ENCODE measurements around the gene ACTN1.

ACTN1 gene

DNA sequence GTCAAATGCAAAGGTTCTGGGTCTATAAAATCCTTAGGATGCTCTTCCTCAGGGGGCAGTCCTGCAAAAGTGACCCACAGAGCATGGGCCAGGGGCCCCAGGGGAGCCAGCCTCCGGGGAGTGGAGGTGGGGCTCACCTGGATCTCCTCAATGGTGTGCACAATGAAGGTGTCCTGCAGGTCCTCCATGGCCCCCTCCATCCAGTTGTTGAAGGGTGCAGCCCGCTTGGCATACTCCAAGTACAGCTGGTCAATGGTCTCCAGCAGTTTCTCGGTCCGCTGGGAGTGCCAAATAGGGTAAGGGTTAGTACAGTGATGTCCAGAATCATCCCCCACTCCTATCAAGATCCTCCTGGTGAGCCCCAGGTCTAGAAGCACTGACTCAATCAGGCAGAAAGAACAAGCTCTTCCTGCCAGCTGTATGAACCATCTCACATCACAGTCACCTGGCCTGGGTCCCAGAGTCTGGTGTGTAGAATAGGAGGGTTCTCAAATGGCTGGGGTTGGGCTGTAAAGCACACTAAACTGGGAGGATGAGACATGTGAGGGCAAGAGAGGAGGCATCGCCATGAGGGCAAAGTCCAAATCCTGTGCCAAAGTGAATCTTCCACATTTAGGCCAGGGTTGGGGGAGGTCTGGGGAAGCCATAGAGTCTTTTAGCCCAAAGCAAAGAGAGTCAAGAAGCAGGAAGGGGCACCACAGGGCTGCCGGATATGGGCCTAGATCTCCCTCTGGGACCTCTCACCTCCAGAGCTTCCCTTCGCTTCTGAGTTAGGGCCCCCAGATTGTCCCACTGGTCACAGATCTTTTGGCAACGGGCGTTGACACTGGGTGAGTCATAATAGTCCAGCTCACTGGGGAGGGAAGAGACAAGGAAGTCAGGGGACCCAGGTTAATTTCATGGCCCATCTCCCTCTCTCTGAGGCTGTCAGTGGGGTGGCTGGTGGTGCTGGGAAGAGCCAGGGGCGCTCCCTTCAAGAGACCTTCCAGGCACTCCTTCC is 94.8 kb downstream of the ACTN1 start:
- no peak for DNase-seq

DNA sequence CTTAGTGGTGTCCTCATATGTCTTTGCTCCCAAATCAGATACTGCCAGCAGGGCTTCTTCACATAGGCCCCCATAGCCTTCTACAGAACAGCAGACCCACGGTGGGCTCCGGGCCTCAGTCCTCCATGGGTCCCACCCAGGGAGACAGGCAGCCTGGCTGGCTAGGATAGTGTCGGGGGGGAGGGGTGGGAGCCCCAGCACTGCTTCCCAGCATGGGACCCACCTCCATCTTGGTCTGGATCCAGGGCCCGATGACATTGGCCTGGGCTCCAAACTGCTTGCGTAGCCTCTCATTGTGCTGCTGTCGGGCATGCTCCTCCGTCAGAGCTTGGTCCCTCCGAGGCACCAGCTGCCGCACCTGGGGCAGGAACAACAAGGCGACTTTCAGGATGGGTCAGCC is 96.9 kb downstream of the ACTN1 start:
- no peak for DNase-seq

DNA sequence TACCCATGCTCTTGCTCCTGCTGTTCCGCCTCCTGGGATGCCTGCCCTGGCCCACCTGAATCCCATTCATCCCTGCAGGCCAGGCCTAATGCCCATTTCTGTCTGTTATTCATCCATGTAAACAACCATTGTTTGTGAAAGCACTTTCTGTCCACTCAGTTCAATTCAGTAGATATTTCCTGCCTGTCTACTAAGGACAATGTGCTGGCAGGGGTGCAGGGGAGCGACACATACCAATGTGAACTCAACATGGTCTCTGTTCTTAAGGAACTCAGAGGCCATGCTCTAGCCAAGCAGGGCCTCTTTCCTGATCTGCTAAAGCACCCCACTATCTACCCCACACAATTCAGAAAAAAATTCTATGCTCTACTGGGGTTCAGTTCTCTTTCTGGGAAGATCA is 97.7 kb downstream of the ACTN1 start:
- no peak for DNase-seq

DNA sequence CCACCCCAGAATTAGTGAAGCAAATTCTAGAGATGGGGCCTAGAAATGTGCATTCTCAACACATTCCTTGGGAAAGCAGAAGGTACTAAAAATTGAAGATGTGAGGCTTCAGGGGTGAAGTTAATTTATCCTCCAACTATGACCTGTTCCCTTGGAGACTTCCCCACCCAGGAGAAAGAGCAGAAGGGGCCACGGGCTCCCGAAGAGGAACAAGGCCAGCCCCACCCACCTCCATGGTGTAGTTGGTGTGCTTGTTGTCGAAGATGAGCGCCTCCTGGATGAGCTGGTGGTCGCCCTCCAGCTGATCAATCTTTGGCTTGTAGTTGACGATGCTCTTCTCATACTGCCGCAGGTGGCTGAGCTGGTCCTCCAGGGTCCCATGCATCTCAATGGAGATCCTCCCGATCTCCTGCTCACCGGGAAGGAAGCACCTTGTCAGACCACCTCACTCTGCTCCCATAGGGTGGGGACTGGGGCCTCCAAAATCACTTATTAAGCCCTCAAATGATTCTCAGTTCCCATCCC is 98.5 kb downstream of the ACTN1 start:
- no peak for DNase-seq

DNA sequence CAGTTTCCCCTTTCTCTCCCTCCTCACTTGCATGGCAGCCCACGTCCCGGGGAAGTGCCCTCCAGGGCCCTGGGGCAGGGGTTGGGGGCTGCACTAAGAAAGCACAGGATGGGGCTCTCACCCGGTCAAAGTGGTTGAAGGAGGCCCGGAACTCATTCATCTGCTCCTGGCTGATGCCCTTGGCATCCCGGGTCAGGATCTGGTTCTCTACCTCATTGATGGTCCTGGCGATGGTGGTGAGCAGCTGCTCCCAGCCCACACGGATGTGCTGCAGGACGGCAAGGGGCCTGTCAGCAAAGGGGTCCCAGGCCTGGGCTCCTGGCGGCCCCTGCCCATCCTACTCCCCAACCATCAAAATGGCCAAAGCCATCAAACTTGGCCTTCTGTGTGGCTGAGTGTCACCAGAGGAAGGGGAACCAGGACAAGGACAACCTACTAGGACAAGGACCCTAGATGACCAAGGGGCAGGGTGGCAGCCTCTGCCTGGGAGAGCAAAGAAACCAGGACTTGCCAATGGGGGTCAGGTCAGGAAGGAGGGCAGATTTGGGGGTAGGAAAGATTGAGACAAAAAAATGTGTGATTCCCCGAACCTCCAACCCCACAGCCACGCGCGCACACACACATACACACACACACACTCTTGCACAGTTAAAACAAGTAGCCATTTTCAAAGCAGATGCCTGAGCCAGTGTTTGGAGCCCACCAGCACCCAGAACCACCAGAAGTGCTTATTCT is 99.1 kb downstream of the ACTN1 start:
- DNase-seq = no peak

DNA sequence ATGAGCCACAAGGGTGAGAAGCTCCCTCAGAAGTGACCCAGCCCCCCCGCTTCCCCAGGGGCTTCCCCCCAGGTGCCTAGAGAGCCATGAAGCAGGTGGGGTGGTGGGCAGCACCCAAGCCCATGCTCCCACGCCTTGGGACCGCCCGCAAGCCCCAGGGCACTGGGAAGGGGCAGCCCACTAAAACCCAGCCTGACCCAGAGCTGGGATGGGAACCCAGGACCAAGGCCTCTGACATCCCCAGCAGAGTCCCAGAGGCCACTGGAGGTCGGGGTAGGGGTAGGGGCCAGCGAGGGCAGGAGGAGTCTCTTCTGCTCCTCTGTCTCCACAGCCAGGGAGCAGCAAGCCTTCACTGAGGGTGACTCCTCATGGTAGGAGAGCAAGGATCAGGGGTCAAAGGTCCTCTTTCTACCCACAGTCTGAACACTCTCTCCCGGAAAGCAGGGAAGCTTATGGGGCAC is 99.8 kb downstream of the ACTN1 start:
- no peak for DNase-seq

DNA sequence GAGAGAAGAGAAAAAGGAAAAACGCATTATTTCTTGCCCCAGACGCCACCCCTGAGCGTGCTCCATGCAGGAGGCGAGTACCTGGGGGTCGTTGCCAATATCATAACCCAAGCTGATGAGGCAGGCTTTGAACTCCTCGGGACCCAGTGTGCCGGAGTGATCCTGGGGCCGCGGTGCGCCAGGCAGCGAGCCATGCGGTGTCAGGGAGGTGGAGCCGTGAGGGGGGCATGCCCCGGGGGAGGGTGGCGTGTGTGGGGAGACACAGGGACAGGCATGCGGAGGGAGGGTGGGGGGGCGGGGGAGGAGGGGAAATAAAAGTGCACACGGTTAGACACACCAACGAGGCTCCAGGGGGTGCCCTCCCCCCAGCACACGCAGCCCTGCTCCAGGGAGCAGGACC is 100.2 kb downstream of the ACTN1 start:
- no peak for DNase-seq

DNA sequence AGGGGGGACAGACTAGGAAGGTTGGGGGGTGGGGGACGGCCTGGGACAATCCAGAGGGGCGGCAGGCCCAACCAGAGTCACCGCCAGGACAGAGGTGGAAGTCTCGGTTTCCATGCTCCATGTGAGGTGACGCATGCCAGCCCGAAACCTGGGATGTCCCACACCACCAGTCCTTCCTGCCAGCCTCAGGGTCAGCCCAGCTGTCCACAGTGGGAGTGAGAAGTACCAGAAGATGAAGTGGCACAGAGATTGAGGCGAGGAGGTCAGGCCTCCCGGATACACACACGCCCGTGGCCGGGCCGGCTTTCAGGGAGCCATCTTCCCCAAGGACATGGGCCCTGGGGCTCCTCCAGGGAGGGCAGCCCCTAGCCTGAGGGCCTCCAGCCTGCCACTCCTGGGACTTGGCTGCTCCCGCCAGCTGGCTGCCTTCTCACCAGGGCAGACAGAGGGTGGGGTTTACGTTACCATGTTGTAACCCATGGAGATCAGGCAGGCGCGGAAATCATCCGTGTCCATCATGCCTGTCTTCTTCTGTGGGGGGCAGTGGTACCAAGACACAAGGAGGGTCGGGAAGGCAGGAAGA is 101.0 kb downstream of the ACTN1 start:
- DNase-seq = no peak

DNA sequence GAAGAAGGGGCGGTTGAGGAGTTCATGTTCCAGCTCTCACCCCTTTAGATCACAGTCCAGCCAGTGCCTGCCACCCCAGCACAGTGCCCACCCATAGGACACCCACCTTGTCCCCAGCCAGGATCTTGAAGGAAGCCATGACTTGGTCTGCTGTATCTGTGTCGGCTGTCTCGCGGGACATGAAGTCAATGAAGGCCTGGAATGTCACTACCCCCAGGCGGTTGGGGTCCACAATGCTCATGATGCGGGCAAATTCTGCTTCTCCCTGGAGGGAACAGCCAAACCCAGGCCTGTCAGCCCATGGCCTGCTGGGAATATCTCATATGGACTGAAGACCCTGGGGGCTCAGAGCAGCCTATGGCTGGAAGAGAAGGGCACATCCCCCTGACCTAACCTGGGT is 102.1 kb downstream of the ACTN1 start:
- no peak for DNase-seq

DNA sequence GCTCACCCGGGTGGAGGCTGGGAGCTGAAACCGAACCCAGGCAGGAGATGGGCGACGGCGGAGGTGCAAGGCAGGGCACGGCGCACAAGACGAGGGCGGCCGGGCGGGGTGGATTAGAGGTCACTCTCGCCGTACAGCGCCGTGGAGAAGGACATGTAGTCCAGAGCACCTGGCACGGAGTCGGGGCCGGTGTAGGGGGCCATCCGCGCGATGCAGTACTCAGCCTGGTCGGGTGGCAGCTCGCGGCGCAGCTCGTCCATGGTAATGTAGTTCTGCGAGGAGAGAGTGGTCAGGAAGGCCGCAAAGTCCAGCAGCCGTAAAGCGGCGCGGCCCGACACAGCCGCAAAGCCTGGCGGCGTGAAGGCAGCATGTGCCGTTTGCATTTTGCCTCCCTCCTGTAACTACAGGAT is 104.4 kb downstream of the ACTN1 start:
- peak; percentile 11 for DNase-seq

DNA sequence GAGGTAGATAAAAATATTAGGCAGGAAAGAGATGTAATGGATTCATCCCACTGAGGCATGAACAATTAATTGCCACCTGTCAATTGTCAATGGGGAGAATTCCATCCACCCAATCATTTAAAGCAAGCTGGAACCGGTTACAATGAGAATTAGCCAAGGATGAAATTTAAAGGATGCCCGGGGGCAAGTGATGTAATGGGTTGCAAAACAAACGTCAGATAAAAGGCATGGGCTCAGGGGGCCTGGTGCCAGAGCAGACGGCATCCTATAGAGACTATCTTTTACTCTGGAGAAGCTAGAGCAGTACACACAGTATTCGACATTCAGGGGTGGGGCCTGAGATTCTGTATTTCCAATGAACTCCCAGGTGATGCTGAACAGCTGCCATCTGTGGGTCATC is 105.7 kb downstream of the ACTN1 start:
- no peak for DNase-seq

DNA sequence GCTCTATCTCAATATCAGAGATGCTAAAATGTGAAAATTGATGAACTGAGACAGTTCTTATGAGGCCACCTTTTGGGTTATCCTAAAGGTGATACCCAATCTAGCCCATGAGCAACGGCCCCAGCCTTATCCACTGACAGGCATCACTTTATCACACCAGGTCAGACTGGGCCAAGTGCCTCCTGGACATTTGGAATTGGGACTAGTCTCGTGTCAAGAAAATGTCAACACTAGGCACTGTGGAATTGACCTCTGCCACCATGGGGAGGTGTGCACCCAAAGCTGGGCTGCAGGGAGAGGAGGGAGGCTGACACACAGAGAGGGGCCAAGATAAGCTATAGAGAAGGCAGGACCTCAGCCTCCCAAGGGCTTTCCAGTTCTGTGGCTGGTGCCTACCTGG is 107.7 kb downstream of the ACTN1 start:
- no peak for DNase-seq

DNA sequence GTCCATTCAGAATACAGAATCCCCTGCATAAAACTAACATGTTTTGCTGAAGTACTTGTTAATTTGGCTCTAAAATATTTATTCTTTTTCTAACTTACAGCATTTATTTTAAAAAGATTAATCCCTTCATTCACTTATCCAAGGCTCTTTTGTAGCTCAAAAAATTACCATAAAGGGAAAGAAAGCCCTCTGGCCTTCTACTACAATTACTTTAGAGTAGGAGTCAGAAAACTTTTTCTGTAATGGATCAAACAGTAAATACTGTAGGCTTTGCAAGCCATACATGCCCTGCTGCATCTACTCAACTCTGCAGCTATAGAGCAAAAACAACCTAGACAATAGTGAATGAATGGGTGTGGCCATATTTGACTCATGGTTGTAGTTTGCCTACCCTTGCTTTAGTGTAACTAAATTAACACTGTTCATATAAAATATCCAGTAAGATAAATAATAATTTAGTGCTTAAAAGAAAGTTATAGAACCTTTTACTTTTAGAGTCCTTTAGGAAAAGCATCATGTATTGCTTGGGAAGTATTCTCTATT is 112.0 kb downstream of the ACTN1 start:
- DNase-seq = no peak

DNA sequence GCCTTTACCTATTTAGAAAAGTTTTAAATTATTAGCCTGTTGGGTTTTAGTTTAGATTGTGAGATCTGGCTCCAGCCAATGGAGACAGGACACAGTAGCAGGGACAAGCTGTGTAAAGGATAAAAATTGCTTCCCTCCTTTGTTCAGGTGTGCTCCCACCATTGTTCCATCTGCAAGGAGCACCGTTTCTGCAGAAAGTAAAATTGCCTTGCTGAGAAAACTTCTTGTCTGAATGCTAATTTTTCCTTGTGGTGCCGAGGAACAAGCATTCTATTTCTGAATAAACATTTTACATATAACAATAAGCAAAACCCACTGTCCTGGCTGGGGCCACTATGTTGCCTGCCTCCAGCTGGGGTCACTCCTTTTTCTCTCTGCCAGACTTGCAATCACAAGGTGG is 113.6 kb downstream of the ACTN1 start:
- no peak for DNase-seq

DNA sequence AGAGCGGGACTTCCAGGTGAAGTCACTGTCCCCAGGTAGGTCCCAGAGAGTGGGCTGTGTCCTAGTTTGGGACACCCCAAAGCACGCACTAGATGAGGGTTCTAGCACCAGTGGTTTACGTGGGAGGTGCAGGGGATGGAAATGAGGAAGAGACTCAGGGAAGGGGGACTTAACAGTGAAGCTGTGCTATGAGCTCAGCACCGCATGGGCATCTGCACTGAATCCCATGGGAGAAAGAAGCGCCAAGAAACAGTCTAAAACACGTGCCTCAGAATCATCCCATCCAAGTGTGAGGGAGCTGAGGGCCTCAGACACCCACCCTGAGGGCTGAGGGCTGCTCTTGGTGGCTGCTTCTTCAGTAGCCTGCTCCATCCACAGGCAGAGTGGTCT is 114.7 kb downstream of the ACTN1 start:
- DNase-seq = no peak

DNA sequence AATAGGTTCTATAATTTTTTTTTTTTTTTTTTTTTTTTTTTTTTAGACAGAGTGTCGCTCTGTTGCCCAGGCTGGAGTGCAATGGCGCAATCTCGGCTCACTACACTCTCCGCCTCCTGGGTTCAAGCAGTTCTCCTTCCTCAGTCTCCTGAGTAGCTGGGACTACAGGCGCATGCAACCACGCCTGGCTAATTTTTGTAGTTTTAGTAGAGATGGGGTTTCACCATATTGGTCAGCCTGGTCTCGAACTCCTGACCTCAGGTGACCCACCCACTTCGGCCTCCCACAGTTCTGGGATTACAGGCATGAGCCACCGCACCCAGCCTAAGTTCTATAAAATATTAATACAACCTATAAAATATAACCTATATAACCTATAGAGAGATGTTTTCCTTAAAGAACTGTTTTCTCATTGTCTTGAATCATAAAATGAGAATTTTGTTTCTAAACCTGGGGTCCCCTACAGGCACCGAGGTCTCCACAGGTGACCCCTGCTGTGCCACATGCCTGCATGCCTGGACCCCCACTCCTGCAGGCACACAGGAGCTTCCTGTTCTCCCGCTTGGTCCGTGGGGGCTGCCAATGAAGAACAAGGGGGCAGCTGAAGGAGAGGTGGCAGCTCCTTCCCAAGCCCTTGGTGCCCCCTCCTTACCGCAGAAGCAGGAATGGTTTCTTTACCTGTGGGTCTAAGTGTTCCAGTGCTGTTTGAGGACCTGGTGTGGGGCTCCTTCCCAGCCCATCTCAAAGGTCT is 115.3 kb downstream of the ACTN1 start:
- DNase-seq = no peak

DNA sequence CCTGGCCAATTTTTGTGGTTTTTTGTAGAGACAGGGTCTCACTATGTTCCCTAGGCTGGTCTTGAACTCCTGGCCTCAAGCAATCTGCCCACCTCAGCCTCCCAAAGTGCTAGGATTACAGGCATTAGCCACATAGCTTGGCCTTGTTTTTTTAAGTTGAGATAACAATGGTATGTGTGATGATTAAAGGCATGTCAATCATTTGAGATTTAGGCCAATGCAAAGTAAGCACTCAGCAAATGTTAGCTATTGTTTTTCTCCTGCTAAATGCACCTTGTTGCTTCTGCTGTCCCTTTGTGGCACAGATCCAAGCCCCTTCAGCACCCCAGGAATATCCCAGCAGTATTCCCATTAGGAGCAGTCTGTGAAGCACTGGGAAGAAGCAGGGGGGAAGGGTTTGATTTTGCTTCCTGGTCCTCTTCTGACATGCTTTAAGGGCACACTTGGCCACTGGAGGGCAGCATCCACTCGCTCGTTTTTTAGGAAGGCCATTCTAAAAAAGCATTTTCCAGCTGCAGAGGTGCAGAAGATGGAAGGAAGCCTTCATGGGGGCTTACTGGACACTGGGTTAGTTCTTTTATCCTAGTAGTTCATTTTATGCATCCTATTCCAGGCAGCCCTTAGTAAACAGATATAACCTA is 116.0 kb downstream of the ACTN1 start:
- peak; percentile 47 for DNase-seq

DNA sequence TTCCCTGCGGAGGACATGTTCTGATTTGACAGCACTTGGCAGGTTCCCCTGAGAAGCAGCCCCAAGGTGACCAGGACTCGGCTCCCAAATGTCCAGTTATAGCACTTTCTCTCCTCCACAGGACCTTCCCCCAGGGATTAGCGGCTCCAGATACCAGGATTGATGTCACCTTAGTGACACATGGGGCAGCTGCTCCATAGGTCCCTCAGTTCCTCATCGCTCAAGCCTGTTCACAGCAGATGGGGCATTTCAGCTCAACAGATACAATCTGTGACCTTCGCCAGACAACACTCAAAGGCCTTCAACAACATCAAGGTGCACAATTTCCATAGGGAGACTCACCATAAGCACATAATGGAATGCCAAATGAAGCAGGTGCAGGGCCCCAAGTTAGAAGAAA is 118.3 kb downstream of the ACTN1 start:
- DNase-seq = no peak

DNA sequence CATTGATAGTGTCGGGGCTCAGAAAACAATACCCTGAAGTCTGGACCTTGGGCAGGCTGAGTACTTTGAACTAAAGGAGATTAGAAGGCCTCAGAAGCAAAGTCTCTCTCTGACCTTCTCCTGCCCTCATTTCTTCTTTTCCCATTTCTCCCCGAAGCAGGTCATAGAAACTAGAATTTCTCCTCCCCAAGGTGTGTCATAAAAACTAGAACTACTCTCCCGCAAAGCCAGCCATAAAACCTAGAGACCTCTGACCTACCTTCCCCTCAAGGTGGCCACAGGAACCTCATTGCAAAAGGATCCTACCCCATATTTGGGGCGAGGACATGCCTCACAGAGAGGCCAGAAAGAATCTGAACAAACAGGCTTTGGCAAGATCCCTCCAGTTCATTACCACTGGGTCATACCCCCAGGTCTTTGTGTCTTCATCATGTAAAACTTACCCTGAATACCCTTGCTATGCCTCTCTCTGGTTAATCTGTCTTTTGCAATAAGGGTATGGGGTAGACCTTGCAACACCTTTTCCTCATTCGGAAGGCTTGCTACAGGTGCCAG is 121.5 kb downstream of the ACTN1 start:
- no peak for DNase-seq

DNA sequence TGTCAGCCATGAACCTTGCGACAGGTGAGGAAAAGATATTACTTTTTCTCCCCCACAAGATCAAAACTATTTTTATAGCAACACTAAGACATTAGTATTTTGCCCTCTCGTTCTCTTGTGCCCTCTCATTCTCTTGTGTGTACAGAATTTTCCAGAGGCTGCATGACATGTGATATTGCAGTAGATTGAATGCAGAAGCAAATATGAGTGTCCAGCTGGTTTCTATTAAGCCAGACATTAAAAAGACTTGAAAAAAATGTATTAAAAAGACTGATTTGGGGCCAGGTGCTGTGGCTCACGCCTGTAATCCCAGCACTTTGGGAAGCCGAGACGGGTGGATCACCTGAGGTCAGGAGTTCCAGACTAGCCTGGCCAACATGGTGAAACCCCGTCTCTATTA is 122.5 kb downstream of the ACTN1 start:
- DNase-seq = no peak

DNA sequence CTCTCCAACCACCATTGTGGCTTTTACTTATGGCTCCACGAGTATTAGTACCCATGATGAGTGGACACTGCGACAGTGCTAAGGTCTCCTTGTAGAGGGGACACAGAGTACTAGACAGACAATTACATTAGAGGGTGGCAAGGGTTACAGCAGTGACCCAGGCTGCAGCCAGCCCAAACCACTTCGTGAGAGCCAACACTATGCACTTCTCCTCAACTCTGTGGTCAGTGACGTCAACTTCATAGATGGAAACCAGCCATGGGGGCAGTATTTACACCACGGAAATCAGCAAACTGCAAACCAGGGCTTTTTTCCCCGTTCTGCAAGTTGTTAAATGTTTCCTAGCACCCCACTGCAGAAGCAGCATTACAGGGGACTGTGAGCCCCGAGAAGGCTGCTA is 124.7 kb downstream of the ACTN1 start:
- DNase-seq = no peak

DNA sequence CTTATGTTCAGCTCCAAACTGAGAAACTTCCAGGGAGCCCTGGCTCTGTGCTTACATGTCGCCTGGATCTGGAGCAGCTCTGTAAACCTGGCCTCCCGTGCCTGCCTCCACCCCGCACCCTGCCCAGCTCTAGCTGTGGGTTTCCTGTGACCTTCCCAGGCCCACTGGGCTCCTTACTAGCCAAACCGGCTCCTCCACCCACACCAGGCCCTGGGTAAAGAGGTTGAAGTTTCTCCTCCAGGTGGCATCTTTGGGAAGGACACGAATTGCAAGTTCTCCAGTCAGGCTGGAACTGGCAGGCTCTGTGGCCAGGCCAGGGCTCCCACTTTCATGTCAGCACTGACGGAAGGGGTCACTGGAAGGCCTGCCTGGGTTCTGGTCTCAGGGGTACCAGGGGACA is 125.4 kb downstream of the ACTN1 start:
- DNase-seq = no peak

All from CD4-positive, alpha-beta T cell treated with Interferon gamma for 1 hour (primary cell).